Gastrocnemius medialis (tissue), 4 donors: Measurements from ENCODE around the gene DAPK3.

Source experiments
- CTCF ChIP-seq, 5 experiments: fragments of 450-650 bp in 3 of 5; fragments of 200-600 bp in 2 of 5; sonication (generic) in 2 of 5; IDR thresholded peaks in 4 of 5; conservative IDR thresholded peaks in 1 of 5; 1 replicate in 4 of 5; 2 replicates in 1 of 5; pipeline ENCODE4 v1.5.1; 2016 to 2019; ENCODE audit warnings: antibody characterized with exemption in 5 of 5, mild to moderate bottlenecking in 3 of 5, moderate library complexity in 3 of 5
- POLR2A ChIP-seq, 2 donors: fragments of 450-650 bp; IDR thresholded peaks; one replicate each; pipeline ENCODE4 v1.6.1; 2017; ENCODE audit warnings: antibody characterized with exemption in 2 of 2, mild to moderate bottlenecking in 2 of 2, moderate library complexity in 2 of 2

GRCh38 chr19:3932931-3933810 lies 37.7 kb downstream of the DAPK3 start, which contains the start of gene NMRK2:
- TF ChIP-seq CTCF (IDR thresholded peaks at IDR 0.05 in 4 of 5, conservative IDR thresholded peaks at IDR 0.05 in 1 of 5) (no peak), POLR2A (IDR thresholded peaks at IDR 0.05) (peak; percentile 42 to 58)
